HepG2 (cell line): ENCODE results near the gene ELMO2. TPM values are rescaled to one million over a fixed set of nuclear protein-coding genes. Genes with fewer than 3 reads are reported as not detected.

Experiments
- HNRNPL ChIP-seq: fragments of 200-400 bp; formaldehyde crosslinking; IDR thresholded peaks from 2 replicates; pipeline ENCODE4 v1.6.1; 2017; ENCODE audit warnings: mild to moderate bottlenecking, low read depth, low read length
- KLF13 ChIP-seq: sonication (generic); formaldehyde crosslinking; IDR thresholded peaks from 2 replicates; pipeline ENCODE4 v1.4.0; 2020; ENCODE audit warnings: mild to moderate bottlenecking, missing genetic modification reagents
- MAFK ChIP-seq, 2 experiments: IDR thresholded peaks in 1 of 2; conservative IDR thresholded peaks in 1 of 2; 2 replicates each; pipeline ENCODE4 v1.6.1; 2011; ENCODE audit warnings: improper control_type of control experiment in 2 of 2, low read length in 2 of 2
- MXI1 ChIP-seq: IDR thresholded peaks from 3 replicates; pipeline ENCODE4 v1.6.1; 2012; ENCODE audit warnings: low read depth, low read length, inconsistent platforms, borderline replicate concordance
- NFYC ChIP-seq: IDR thresholded peaks from 2 replicates; pipeline ENCODE4 v1.6.1; 2016; ENCODE audit warnings: missing genetic modification reagents, missing compliant biosample characterization
- REL ChIP-seq: sonication (generic); formaldehyde crosslinking; conservative IDR thresholded peaks from 2 replicates; pipeline ENCODE4 v1.8.0; 2022; ENCODE audit warnings: mild to moderate bottlenecking, missing genetic modification reagents, moderate library complexity
- SCMH1 ChIP-seq: sonication (generic); formaldehyde crosslinking; IDR thresholded peaks from 2 replicates; pipeline ENCODE4 v1.9.0; 2021; ENCODE audit warnings: missing genetic modification reagents, mild to moderate bottlenecking, borderline replicate concordance
- SIN3A ChIP-seq: IDR thresholded peaks from 2 replicates; pipeline ENCODE4 v1.6.1; 2011; ENCODE audit warnings: low read depth, mild to moderate bottlenecking, control low read depth, low read length, borderline replicate concordance
- SIX4 ChIP-seq: sonication (generic); formaldehyde crosslinking; IDR thresholded peaks from 2 replicates; pipeline ENCODE4 v1.4.0; 2020; ENCODE audit warnings: missing genetic modification reagents
- SMC3 ChIP-seq: IDR thresholded peaks from 2 replicates; pipeline ENCODE4 v1.6.1; 2011; ENCODE audit warnings: low read length, improper control_type of control experiment
- STAG1 ChIP-seq: sonication (generic); formaldehyde crosslinking; IDR thresholded peaks from 2 replicates; pipeline ENCODE4 v1.4.0; 2020; ENCODE audit warnings: missing genetic modification reagents
- ZBTB7A ChIP-seq: sonication (generic); formaldehyde crosslinking; IDR thresholded peaks from 2 replicates; pipeline ENCODE4 v1.8.0; 2022; ENCODE audit warnings: mild to moderate bottlenecking, missing genetic modification reagents
- ZNF20 ChIP-seq: sonication (generic); formaldehyde crosslinking; IDR thresholded peaks from 2 replicates; pipeline ENCODE4 v1.4.0; 2020; ENCODE audit warnings: mild to moderate bottlenecking, moderate library complexity, missing genetic modification reagents
- ZNF589 ChIP-seq: sonication (generic); formaldehyde crosslinking; conservative IDR thresholded peaks from 2 replicates; pipeline ENCODE4 v1.8.0; 2022; ENCODE audit warnings: mild to moderate bottlenecking, moderate library complexity, missing genetic modification reagents
- ZNF790 ChIP-seq: sonication (generic); formaldehyde crosslinking; IDR thresholded peaks from 2 replicates; pipeline ENCODE4 v1.8.0; 2022; ENCODE audit warnings: missing genetic modification reagents, mild to moderate bottlenecking, borderline replicate concordance
- polyA plus RNA-seq, 8 experiments: library from polyadenylated mRNA; depleted of rRNA in 3 of 8; stranded (reverse) in 7 of 8; unstranded in 1 of 8; fragments of >200 nt; fragmentation: Illumina TruSeq in 4 of 8; extraction: Trizol in 4 of 8; gene quantifications; 2 replicates each; pipeline versions ENCODE4 v1.2.1 to v1.2.3, GENCODE V29; 2011 to 2016; ENCODE audit warnings: low read depth in 4 of 8, missing spikeins in 1 of 8, mixed read lengths in 1 of 8; ENCODE audit not compliant: insufficient read depth in 1 of 8
- total RNA-seq, 5 experiments: library from RNA; depleted of rRNA; stranded (reverse); fragments of >200 nt; fragmentation: Illumina TruSeq; extraction: Trizol; gene quantifications; 2 replicates each; pipeline ENCODE4 v1.2.3, GENCODE V29; 2016; ENCODE audit warnings: low read depth in 1 of 5
- TF ChIP-seq, protein P1 (sequence below): sonication (generic); formaldehyde crosslinking; IDR thresholded peaks from 2 replicates; pipeline ENCODE4 v1.4.0; 2020; ENCODE audit warnings: missing genetic modification reagents, borderline replicate concordance
- TF ChIP-seq, protein P2 (sequence below): IDR thresholded peaks from 2 replicates; pipeline ENCODE4 v1.6.1; 2012; ENCODE audit warnings: low read depth, low read length, improper control_type of control experiment
- TF ChIP-seq, protein P3 (sequence below): sonication (generic); formaldehyde crosslinking; IDR thresholded peaks from 2 replicates; pipeline ENCODE4 v1.4.0; 2020; ENCODE audit warnings: missing genetic modification reagents, borderline replicate concordance
- TF ChIP-seq, protein P4 (sequence below): sonication (generic); formaldehyde crosslinking; IDR thresholded peaks from 2 replicates; pipeline ENCODE4 v1.5.0; 2020; ENCODE audit warnings: mild to moderate bottlenecking, missing genetic modification reagents, moderate library complexity

The ELMO2 gene
- total and polyA plus RNA-seq, 2 of the 13 experiments (the other 11 are each of a cell fraction or from before 2014, with no cell fraction given) = 30.6 to 35.7 TPM

DNA sequence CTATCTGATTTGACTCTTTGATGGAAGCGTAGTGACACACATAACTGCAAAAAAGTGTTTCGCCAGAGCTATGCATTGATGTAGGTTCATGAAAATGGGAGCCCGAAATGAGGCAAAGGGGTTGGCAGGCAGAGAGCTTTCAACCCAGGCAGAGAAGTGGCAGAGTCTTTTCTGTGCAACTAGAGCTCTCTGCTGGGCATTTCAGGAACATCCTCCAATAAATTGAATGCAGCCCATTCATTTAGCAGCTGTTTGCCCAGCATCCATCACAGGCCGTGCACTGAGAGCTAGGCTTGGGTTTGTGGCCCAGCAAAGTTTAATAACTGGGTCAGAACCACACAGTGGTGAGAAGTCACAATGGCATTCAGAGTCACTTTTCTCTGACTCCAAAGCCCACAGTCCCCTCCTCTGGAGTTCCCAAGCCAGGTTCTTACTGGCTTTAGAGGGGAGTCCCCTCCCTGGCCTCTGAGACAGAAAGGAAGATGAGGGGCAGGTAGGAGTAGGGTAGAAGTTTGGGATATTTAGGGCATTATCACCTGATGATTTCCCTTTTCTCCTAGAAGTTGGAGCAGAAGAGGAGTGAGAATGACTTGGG lies 31.8 kb upstream of the ELMO2 start (continued):
- TF ChIP-seq, protein P1, sequence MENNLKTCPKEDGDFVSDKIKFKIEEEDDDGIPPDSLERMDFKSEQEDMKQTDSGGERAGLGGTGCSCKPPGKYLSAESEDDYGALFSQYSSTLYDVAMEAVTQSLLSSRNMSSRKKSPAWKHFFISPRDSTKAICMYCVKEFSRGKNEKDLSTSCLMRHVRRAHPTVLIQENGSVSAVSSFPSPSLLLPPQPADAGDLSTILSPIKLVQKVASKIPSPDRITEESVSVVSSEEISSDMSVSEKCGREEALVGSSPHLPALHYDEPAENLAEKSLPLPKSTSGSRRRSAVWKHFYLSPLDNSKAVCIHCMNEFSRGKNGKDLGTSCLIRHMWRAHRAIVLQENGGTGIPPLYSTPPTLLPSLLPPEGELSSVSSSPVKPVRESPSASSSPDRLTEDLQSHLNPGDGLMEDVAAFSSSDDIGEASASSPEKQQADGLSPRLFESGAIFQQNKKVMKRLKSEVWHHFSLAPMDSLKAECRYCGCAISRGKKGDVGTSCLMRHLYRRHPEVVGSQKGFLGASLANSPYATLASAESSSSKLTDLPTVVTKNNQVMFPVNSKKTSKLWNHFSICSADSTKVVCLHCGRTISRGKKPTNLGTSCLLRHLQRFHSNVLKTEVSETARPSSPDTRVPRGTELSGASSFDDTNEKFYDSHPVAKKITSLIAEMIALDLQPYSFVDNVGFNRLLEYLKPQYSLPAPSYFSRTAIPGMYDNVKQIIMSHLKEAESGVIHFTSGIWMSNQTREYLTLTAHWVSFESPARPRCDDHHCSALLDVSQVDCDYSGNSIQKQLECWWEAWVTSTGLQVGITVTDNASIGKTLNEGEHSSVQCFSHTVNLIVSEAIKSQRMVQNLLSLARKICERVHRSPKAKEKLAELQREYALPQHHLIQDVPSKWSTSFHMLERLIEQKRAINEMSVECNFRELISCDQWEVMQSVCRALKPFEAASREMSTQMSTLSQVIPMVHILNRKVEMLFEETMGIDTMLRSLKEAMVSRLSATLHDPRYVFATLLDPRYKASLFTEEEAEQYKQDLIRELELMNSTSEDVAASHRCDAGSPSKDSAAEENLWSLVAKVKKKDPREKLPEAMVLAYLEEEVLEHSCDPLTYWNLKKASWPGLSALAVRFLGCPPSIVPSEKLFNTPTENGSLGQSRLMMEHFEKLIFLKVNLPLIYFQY = no peak
- TF ChIP-seq SIN3A (no peak), ZNF790 (CRISPR knock-in tag) (no peak), SMC3 (peak; percentile 76), ZNF589 (CRISPR knock-in tag) (no peak), REL (CRISPR knock-in tag) (no peak), STAG1 (CRISPR knock-in tag) (peak; percentile 80), NFYC (CRISPR knock-in tag) (no peak), KLF13 (CRISPR knock-in tag) (no peak), SCMH1 (CRISPR knock-in tag) (no peak), MXI1 (no peak), SIX4 (CRISPR knock-in tag) (no peak), HNRNPL (no peak), ZNF20 (CRISPR knock-in tag) (no peak), MAFK (conservative IDR thresholded peaks at IDR 0.05 in 1 of 2, IDR thresholded peaks at IDR 0.05 in 1 of 2; ENCODE audit: low read length in 2 of 2) (no peak), ZBTB7A (no peak)
- TF ChIP-seq, protein P2, sequence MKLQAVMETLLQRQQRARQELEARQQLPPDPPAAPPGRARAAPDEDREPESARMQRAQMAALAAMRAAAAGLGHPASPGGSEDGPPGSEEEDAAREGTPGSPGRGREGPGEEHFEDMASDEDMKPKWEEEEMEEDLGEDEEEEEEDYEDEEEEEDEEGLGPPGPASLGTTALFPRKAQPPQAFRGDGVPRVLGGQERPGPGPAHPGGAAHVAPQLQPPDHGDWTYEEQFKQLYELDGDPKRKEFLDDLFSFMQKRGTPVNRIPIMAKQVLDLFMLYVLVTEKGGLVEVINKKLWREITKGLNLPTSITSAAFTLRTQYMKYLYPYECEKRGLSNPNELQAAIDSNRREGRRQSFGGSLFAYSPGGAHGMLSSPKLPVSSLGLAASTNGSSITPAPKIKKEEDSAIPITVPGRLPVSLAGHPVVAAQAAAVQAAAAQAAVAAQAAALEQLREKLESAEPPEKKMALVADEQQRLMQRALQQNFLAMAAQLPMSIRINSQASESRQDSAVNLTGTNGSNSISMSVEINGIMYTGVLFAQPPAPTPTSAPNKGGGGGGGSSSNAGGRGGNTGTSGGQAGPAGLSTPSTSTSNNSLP = peak; percentile 53; the same call in 1 of the 2 replicates
- TF ChIP-seq, protein P3, sequence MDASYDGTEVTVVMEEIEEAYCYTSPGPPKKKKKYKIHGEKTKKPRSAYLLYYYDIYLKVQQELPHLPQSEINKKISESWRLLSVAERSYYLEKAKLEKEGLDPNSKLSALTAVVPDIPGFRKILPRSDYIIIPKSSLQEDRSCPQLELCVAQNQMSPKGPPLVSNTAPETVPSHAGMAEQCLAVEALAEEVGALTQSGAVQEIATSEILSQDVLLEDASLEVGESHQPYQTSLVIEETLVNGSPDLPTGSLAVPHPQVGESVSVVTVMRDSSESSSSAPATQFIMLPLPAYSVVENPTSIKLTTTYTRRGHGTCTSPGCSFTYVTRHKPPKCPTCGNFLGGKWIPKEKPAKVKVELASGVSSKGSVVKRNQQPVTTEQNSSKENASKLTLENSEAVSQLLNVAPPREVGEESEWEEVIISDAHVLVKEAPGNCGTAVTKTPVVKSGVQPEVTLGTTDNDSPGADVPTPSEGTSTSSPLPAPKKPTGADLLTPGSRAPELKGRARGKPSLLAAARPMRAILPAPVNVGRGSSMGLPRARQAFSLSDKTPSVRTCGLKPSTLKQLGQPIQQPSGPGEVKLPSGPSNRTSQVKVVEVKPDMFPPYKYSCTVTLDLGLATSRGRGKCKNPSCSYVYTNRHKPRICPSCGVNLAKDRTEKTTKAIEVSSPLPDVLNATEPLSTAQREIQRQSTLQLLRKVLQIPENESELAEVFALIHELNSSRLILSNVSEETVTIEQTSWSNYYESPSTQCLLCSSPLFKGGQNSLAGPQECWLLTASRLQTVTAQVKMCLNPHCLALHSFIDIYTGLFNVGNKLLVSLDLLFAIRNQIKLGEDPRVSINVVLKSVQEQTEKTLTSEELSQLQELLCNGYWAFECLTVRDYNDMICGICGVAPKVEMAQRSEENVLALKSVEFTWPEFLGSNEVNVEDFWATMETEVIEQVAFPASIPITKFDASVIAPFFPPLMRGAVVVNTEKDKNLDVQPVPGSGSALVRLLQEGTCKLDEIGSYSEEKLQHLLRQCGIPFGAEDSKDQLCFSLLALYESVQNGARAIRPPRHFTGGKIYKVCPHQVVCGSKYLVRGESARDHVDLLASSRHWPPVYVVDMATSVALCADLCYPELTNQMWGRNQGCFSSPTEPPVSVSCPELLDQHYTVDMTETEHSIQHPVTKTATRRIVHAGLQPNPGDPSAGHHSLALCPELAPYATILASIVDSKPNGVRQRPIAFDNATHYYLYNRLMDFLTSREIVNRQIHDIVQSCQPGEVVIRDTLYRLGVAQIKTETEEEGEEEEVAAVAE (CRISPR knock-in tag) = no peak
- TF ChIP-seq, protein P4, sequence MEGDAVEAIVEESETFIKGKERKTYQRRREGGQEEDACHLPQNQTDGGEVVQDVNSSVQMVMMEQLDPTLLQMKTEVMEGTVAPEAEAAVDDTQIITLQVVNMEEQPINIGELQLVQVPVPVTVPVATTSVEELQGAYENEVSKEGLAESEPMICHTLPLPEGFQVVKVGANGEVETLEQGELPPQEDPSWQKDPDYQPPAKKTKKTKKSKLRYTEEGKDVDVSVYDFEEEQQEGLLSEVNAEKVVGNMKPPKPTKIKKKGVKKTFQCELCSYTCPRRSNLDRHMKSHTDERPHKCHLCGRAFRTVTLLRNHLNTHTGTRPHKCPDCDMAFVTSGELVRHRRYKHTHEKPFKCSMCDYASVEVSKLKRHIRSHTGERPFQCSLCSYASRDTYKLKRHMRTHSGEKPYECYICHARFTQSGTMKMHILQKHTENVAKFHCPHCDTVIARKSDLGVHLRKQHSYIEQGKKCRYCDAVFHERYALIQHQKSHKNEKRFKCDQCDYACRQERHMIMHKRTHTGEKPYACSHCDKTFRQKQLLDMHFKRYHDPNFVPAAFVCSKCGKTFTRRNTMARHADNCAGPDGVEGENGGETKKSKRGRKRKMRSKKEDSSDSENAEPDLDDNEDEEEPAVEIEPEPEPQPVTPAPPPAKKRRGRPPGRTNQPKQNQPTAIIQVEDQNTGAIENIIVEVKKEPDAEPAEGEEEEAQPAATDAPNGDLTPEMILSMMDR = peak; percentile 75
